HCT116 (cell line): ENCODE data around the gene ISL2. TPM values are rescaled to one million over a fixed set of nuclear protein-coding genes. Genes with fewer than 3 reads are reported as not detected.

Experiments used
- ATAC-seq: fragments of 200-7000 bp; cut with Tn5 transposase; 2 replicates; pipeline ENCODE4 v1.9.1; 2020; ENCODE audit warnings: mild to moderate bottlenecking, moderate library complexity
- BruUV-seq: library from RNA; stranded (reverse); fragments of 400-500 nt; replicated peaks from 2 replicates; lab custom pipeline; 2021; lab: Mats Ljungman, UMichigan
- CTCF ChIA-PET: fragments of 300-600 bp; sonication (Branson Sonifier 250); formaldehyde crosslinking; loops from one replicate; lab custom pipeline; 2021; ENCODE audit warnings: antibody characterized with exemption; lab: Charles Lee
- POLR2A ChIA-PET: fragments of 300-600, 350-600 bp; sonication (Branson Sonifier 250); formaldehyde crosslinking; loops from one replicate; lab custom pipeline; 2021; ENCODE audit warnings: antibody characterized with exemption; lab: Charles Lee
- RAD21 ChIA-PET, 2 experiments: fragments of 300-600 bp; sonication (Branson Sonifier 250); formaldehyde crosslinking; loops; one replicate each; lab custom pipeline; 2023; ENCODE audit warnings: low total read pairs in 2 of 2; ENCODE audit not compliant: uncharacterized antibody in 2 of 2, unreplicated experiment in 2 of 2, low non-redundant PET in 1 of 2; lab: Charles Lee
- DNase-seq: peaks from one replicate; pipeline ENCODE4 v3.0.0-alpha.2; 2010; ENCODE audit warnings: low read depth, low spot score
- H2AFZ ChIP-seq: fragments of 200-600 bp; shearing (Covaris generic), sonication (generic); 2 replicates; pipeline ENCODE4 v1.6.1; 2017; ENCODE audit warnings: low read depth, mixed run types, mixed read lengths, antibody characterized with exemption, low read length; ENCODE audit not compliant: poor library complexity, severe bottlenecking
- H3K27ac ChIP-seq: 2 replicates; pipeline ENCODE4 v1.5.1; 2012; ENCODE audit warnings: low read depth, low read length
- H3K27me3 ChIP-seq: fragments of 200-600 bp; sonication (generic); 2 replicates; pipeline ENCODE4 v1.6.1; 2016; ENCODE audit warnings: mixed run types, low read length, mixed read lengths; ENCODE audit not compliant: insufficient read depth
- H3K36me3 ChIP-seq, 2 experiments: fragments of 200-500 bp in 1 of 2; fragments of 200-600 bp in 1 of 2; sonication (Bioruptor generic) in 1 of 2; sonication (generic) in 1 of 2; 2 replicates each; pipeline versions ENCODE4 v1.5.1 to v1.6.1; 2014 to 2016; ENCODE audit warnings: low read length in 2 of 2, inconsistent platforms in 1 of 2, mixed read lengths in 1 of 2, mixed run types in 1 of 2; ENCODE audit not compliant: insufficient read depth in 2 of 2, control insufficient read depth in 1 of 2
- H3K4me1 ChIP-seq, 2 experiments: fragments of 200-600 bp in 1 of 2; sonication (generic) in 1 of 2; 2 replicates each; pipeline versions ENCODE4 v1.5.1 to v1.6.1; 2012 to 2017; ENCODE audit warnings: low read length in 2 of 2, inconsistent platforms in 1 of 2, mild to moderate bottlenecking in 1 of 2, mixed read lengths in 1 of 2, mixed run types in 1 of 2, moderate library complexity in 1 of 2; ENCODE audit not compliant: insufficient read depth in 2 of 2, control insufficient read depth in 1 of 2
- H3K4me2 ChIP-seq: fragments of 200-600 bp; sonication (generic); 2 replicates; pipeline ENCODE4 v1.6.1; 2017; ENCODE audit warnings: mixed run types, low read length, mixed read lengths
- H3K4me3 ChIP-seq, 2 experiments: fragments of 200-600 bp in 1 of 2; sonication (generic) in 1 of 2; replicated peaks in 1 of 2; 2 replicates each; pipeline ENCODE4 v1.5.1; 2011 to 2016; ENCODE audit warnings: low read length in 2 of 2, control low read depth in 1 of 2, low read depth in 1 of 2, mild to moderate bottlenecking in 1 of 2, mixed read lengths in 1 of 2, mixed run types in 1 of 2
- H3K79me2 ChIP-seq: fragments of 200-600 bp; sonication (generic); 2 replicates; pipeline ENCODE4 v1.6.1; 2017; ENCODE audit warnings: mild to moderate bottlenecking, mixed run types, low read length, moderate library complexity, mixed read lengths; ENCODE audit not compliant: insufficient read depth
- H3K9ac ChIP-seq: fragments of 200-600 bp; sonication (generic); 2 replicates; pipeline ENCODE4 v1.6.1; 2016; ENCODE audit warnings: low read length, mixed read lengths
- H3K9me2 ChIP-seq: fragments of 200-600 bp; sonication (generic), shearing (Covaris generic); 2 replicates; pipeline ENCODE4 v1.6.1; 2017; ENCODE audit warnings: mixed run types, mild to moderate bottlenecking, moderate library complexity; ENCODE audit not compliant: insufficient read depth
- H3K9me3 ChIP-seq, 2 experiments: fragments of 200-500 bp in 1 of 2; fragments of 200-600 bp in 1 of 2; sonication (Bioruptor generic) in 1 of 2; sonication (generic) in 1 of 2; 2 replicates each; pipeline ENCODE4 v1.6.1; 2014 to 2017; ENCODE audit warnings: low read length in 2 of 2, mixed read lengths in 2 of 2, inconsistent platforms in 1 of 2, low read depth in 1 of 2, mild to moderate bottlenecking in 1 of 2, mixed run types in 1 of 2, moderate library complexity in 1 of 2; ENCODE audit not compliant: control insufficient read depth in 1 of 2, insufficient read depth in 1 of 2
- H4K20me1 ChIP-seq: fragments of 200-600 bp; sonication (generic), shearing (Covaris generic); 2 replicates; pipeline ENCODE4 v1.6.1; 2017; ENCODE audit warnings: mixed run types, mild to moderate bottlenecking, moderate library complexity; ENCODE audit not compliant: insufficient read depth
- CTCF ChIP-seq, 3 experiments: fragments of 200-600 bp in 1 of 3; sonication (generic) in 1 of 3; IDR thresholded peaks in 2 of 3; conservative IDR thresholded peaks in 1 of 3; 2 replicates each; pipeline ENCODE4 v1.5.1; 2012 to 2017; ENCODE audit warnings: low read depth in 2 of 3, low read length in 2 of 3, antibody characterized with exemption in 1 of 3, borderline replicate concordance in 1 of 3, control low read depth in 1 of 3, mild to moderate bottlenecking in 1 of 3, mixed read lengths in 1 of 3, mixed run types in 1 of 3, moderate library complexity in 1 of 3; ENCODE audit not compliant: insufficient read depth in 1 of 3
- EGR1 ChIP-seq: IDR thresholded peaks from 2 replicates; pipeline ENCODE4 v1.6.1; 2012; ENCODE audit warnings: low read depth
- FOSL1 ChIP-seq: IDR thresholded peaks from 2 replicates; pipeline ENCODE4 v1.6.1; 2012; ENCODE audit warnings: low read depth
- MAX ChIP-seq: IDR thresholded peaks from 2 replicates; pipeline ENCODE4 v1.6.1; 2012
- POLR2A ChIP-seq: IDR thresholded peaks from 2 replicates; pipeline ENCODE4 v1.7.0; 2011; ENCODE audit warnings: borderline replicate concordance; ENCODE audit not compliant: insufficient read depth, insufficient read length; ENCODE audit errors: extremely low read depth
- POLR2AphosphoS5 ChIP-seq: IDR thresholded peaks from 2 replicates; pipeline ENCODE4 v1.6.1; 2011; ENCODE audit warnings: mild to moderate bottlenecking, low read depth, low read length, moderate library complexity
- RAD21 ChIP-seq: IDR thresholded peaks from 2 replicates; pipeline ENCODE4 v1.6.1; 2012; ENCODE audit warnings: low read depth, mild to moderate bottlenecking
- REST ChIP-seq: IDR thresholded peaks from 2 replicates; pipeline ENCODE4 v1.6.1; 2012; ENCODE audit warnings: low read depth
- ZBTB33 ChIP-seq: IDR thresholded peaks from 2 replicates; pipeline ENCODE4 v1.6.1; 2011; ENCODE audit warnings: mild to moderate bottlenecking, low read length, moderate library complexity; ENCODE audit not compliant: insufficient replicate concordance; ENCODE audit errors: extremely low read depth
- ZFX ChIP-seq: fragments of 450-650 bp; IDR thresholded peaks from 2 replicates; pipeline ENCODE4 v1.6.1; 2017
- ZNF274 ChIP-seq: fragments of 200-500 bp; sonication (Bioruptor generic); IDR thresholded peaks from 2 replicates; pipeline ENCODE4 v1.6.1; 2014; ENCODE audit warnings: mild to moderate bottlenecking, low read depth, low read length, inconsistent platforms
- intact Hi-C: fragments of 100-400 bp; cut with micrococcal nuclease; formaldehyde crosslinking; loops from 2 replicates; pipeline ENCODE4 v1.10.0; 2022
- total RNA-seq: library from RNA; stranded (reverse); gene quantifications from one replicate; pipeline ENCODE4 v1.2.1, GENCODE V29; 2021; ENCODE audit not compliant: unreplicated experiment
- TF ChIP-seq, protein P1 (sequence below): IDR thresholded peaks from 2 replicates; pipeline ENCODE4 v1.6.1; 2012

ISL2 gene
- total RNA-seq, 1 experiment from 2014 or later = 11.6 TPM

GRCh38 chr15:76380249-76380648 is 43.7 kb downstream of the ISL2 start:
- H3K4me3 ChIP-seq = no peak overlapping the region
- no TSS peak for BruUV-seq
- ChIA-PET CTCF (no interaction called here), POLR2A (no interaction called here), RAD21 (no interaction called here)
- no peaks in the 10 kb centered on the region for H3K36me3 ChIP-seq
- no peak overlapping the region for H3K9ac ChIP-seq
- no peaks in the 10 kb centered on the region for H3K9me2 ChIP-seq
- H3K27me3 ChIP-seq = no peaks in the 10 kb centered on the region
- ATAC-seq (no peak), DNase-seq (no peak)
- no peak overlapping the region for H3K4me2 ChIP-seq
- intact Hi-C loops = no loop called here
- H4K20me1 ChIP-seq = no peaks in the 10 kb centered on the region
- no peaks in the 10 kb centered on the region for H3K9me3 ChIP-seq
- no peaks in the 10 kb centered on the region for H3K79me2 ChIP-seq
- no peak overlapping the region for H2AFZ ChIP-seq
- H3K4me1 ChIP-seq = peaks cover 0 to 4% of the 10 kb centered on the region in 2 experiments; a peak in 2 of 4 replicates
- no peak overlapping the region for H3K27ac ChIP-seq
- TF ChIP-seq ZNF274 (no peak), MAX (no peak), RAD21 (no peak)
- TF ChIP-seq, all 23 proteins: peak for 0

- RAD21 ChIA-PET = no interaction called here
- H3K27me3 ChIP-seq = no peaks in the 10 kb centered on the region
- TF ChIP-seq ZFX = no peak
- TF ChIP-seq REST = no peak
- TF ChIP-seq MAX = no peak
- TF ChIP-seq EGR1 = no peak
- TF ChIP-seq, protein P1, sequence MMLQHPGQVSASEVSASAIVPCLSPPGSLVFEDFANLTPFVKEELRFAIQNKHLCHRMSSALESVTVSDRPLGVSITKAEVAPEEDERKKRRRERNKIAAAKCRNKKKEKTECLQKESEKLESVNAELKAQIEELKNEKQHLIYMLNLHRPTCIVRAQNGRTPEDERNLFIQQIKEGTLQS = no peak
- no peak for TF ChIP-seq CTCF (IDR thresholded peaks at IDR 0.05 in 2 of 3, conservative IDR thresholded peaks at IDR 0.05 in 1 of 3; ENCODE audit: borderline replicate concordance in 1 of 3, insufficient read depth in 1 of 3, low read depth in 2 of 3, low read length in 2 of 3)
- no peak for TF ChIP-seq FOSL1
- TF ChIP-seq ZNF274 = no peak
- TF ChIP-seq ZBTB33 = no peak
- no peak for TF ChIP-seq POLR2A
- no peak for TF ChIP-seq POLR2AphosphoS5
Observed at GRCh38 chr15:76381366-76381765, 44.8 kb downstream of the ISL2 start.

More at GRCh38 chr15:76381366-76381765, 44.8 kb downstream of the ISL2 start:
- Histone ChIP-seq H4K20me1 (no peaks in the 10 kb centered on the region), H2AFZ (no peak overlapping the region), H3K4me3 (no peak overlapping the region), H3K36me3 (no peaks in the 10 kb centered on the region), H3K9me2 (no peaks in the 10 kb centered on the region), H3K27ac (no peak overlapping the region), H3K79me2 (no peaks in the 10 kb centered on the region), H3K9me3 (no peaks in the 10 kb centered on the region), H3K9ac (no peak overlapping the region), H3K4me2 (no peak overlapping the region), H3K4me1 (no peaks in the 10 kb centered on the region)
- DNase-seq = no peak
- BruUV-seq = no TSS peak
- intact Hi-C loops = no loop called here
- ChIA-PET CTCF (no interaction called here), POLR2A (no interaction called here)
- ATAC-seq = no peak
